Lower leg skin (tissue), 3 donors: Measurements from ENCODE around the gene HERC5.

Source experiments
- POLR2A ChIP-seq, 2 donors: fragments of 450-650 bp; IDR thresholded peaks; one replicate each; pipeline ENCODE4 v1.6.1; 2016 to 2017; ENCODE audit warnings: antibody characterized with exemption in 2 of 2, mild to moderate bottlenecking in 1 of 2, moderate library complexity in 1 of 2
- TF ChIP-seq, protein P1 (sequence below), 3 donors: fragments of 450-650 bp; IDR thresholded peaks; one replicate each; pipeline ENCODE4 v1.5.1; 2016; ENCODE audit warnings: antibody characterized with exemption in 3 of 3, mild to moderate bottlenecking in 3 of 3, moderate library complexity in 2 of 3

DNA sequence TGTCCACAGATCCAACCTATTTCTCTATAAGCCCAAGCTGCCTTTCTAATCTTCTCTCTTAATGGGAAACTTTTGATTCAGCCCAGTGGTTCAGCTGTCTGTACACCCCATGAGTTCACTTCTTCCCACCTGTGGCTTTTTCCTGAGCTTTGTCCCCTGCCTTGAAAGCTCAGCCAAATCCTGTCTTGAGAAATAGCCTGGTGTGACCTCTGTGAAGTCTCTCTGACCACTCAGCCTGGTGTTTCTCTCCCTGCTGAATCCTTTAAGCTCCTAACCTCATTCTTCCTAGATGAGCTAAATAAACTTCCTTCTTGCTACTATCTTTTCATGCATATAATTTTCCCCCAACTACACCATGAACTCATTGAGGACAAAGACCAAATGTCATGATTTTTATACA lies 15.2 kb upstream of the HERC5 start:
- TF ChIP-seq, protein P1, sequence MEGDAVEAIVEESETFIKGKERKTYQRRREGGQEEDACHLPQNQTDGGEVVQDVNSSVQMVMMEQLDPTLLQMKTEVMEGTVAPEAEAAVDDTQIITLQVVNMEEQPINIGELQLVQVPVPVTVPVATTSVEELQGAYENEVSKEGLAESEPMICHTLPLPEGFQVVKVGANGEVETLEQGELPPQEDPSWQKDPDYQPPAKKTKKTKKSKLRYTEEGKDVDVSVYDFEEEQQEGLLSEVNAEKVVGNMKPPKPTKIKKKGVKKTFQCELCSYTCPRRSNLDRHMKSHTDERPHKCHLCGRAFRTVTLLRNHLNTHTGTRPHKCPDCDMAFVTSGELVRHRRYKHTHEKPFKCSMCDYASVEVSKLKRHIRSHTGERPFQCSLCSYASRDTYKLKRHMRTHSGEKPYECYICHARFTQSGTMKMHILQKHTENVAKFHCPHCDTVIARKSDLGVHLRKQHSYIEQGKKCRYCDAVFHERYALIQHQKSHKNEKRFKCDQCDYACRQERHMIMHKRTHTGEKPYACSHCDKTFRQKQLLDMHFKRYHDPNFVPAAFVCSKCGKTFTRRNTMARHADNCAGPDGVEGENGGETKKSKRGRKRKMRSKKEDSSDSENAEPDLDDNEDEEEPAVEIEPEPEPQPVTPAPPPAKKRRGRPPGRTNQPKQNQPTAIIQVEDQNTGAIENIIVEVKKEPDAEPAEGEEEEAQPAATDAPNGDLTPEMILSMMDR (IDR thresholded peaks at IDR 0.05) = no peak
- no peak for TF ChIP-seq POLR2A (IDR thresholded peaks at IDR 0.05)
